Naive thymus-derived CD4-positive, alpha-beta T cell (primary cell): ENCODE data around the gene CAVIN1. TPM values are rescaled to one million over a fixed set of nuclear protein-coding genes. Genes with fewer than 3 reads are reported as not detected.
"Not testable (repeated sequence)": the region's sequence is repeated elsewhere in the genome, so short reads cannot be mapped to it uniquely, and the experiment has no call there.

ENCODE experiments used
- ATAC-seq: fragments of 150-1000 bp; cut with Tn5 transposase; 2 replicates; pipeline ENCODE4 v1.10.0; 2021; ENCODE audit warnings: mild to moderate bottlenecking, moderate library complexity
- CTCF ChIA-PET: fragments of 350-600 bp; sonication (Branson Sonifier 250); formaldehyde crosslinking; loops from one replicate; lab custom pipeline; 2021; ENCODE audit warnings: antibody characterized with exemption; lab: Charles Lee
- POLR2A ChIA-PET: fragments of 350-600 bp; sonication (Branson Sonifier 250); formaldehyde crosslinking; loops from one replicate; lab custom pipeline; 2021; ENCODE audit warnings: antibody characterized with exemption, inconsistent platforms; lab: Charles Lee
- DNase-seq, 9 donors: peaks; one replicate each; pipeline versions ENCODE4 v3.0.0 to v3.0.0-alpha.2; 2020 to 2022; ENCODE audit warnings: mixed read lengths in 1 of 9
- H3K27ac ChIP-seq: one replicate; pipeline ENCODE4 v1.7.0; 2013; ENCODE audit warnings: mild to moderate bottlenecking, low read depth, low read length, moderate library complexity
- H3K27me3 ChIP-seq, 2 donors: one replicate each; pipeline ENCODE4 v1.7.0; 2013; ENCODE audit warnings: low read length in 2 of 2, mild to moderate bottlenecking in 2 of 2, moderate library complexity in 2 of 2; ENCODE audit not compliant: control insufficient read depth in 2 of 2, insufficient read depth in 2 of 2
- H3K36me3 ChIP-seq, 3 experiments: 1 replicate in 2 of 3; 2 replicates in 1 of 3; pipeline ENCODE4 v1.7.0; 2013; ENCODE audit warnings: low read length in 3 of 3, mild to moderate bottlenecking in 3 of 3, moderate library complexity in 1 of 3; ENCODE audit not compliant: insufficient read depth in 3 of 3, control insufficient read depth in 2 of 3
- H3K4me1 ChIP-seq, 2 donors: one replicate each; pipeline ENCODE4 v1.7.0; 2013; ENCODE audit warnings: low read length in 2 of 2, mild to moderate bottlenecking in 2 of 2, moderate library complexity in 1 of 2; ENCODE audit not compliant: control insufficient read depth in 2 of 2, insufficient read depth in 2 of 2
- H3K4me3 ChIP-seq: 2 replicates; pipeline ENCODE4 v1.7.0; 2013; ENCODE audit warnings: mild to moderate bottlenecking, low read length
- H3K9me3 ChIP-seq, 3 experiments: 1 replicate in 2 of 3; 2 replicates in 1 of 3; pipeline ENCODE4 v1.7.0; 2013; ENCODE audit warnings: low read length in 3 of 3; ENCODE audit not compliant: control insufficient read depth in 2 of 3
- H3K27ac Mint-ChIP-seq, 9 donors: one replicate each; pipeline ENCODE4 v1.8.0; 2020 to 2022; ENCODE audit warnings: mixed read lengths in 9 of 9, mild to moderate bottlenecking in 8 of 9, moderate library complexity in 5 of 9, inconsistent platforms in 2 of 9
- H3K27me3 Mint-ChIP-seq, 5 donors: one replicate each; pipeline ENCODE4 v1.8.0; 2021 to 2022; ENCODE audit warnings: mixed read lengths in 5 of 5, mild to moderate bottlenecking in 1 of 5
- H3K36me3 Mint-ChIP-seq, 5 donors: one replicate each; pipeline ENCODE4 v1.8.0; 2020 to 2022; ENCODE audit warnings: mixed read lengths in 5 of 5, mild to moderate bottlenecking in 3 of 5, inconsistent platforms in 1 of 5
- H3K4me1 Mint-ChIP-seq, 7 donors: one replicate each; pipeline ENCODE4 v1.8.0; 2020 to 2022; ENCODE audit warnings: mixed read lengths in 7 of 7, mild to moderate bottlenecking in 3 of 7, inconsistent platforms in 1 of 7
- H3K4me3 Mint-ChIP-seq, 10 donors: one replicate each; pipeline ENCODE4 v1.8.0; 2020 to 2022; ENCODE audit warnings: mild to moderate bottlenecking in 10 of 10, mixed read lengths in 10 of 10, moderate library complexity in 6 of 10, inconsistent platforms in 2 of 10
- H3K9me3 Mint-ChIP-seq, 11 donors: one replicate each; pipeline ENCODE4 v1.8.0; 2020 to 2022; ENCODE audit warnings: mixed read lengths in 11 of 11, mild to moderate bottlenecking in 4 of 11, inconsistent platforms in 1 of 11, moderate library complexity in 1 of 11
- intact Hi-C, 2 donors: fragments of 100-400 bp; cut with micrococcal nuclease; formaldehyde crosslinking; loops; one replicate each; pipeline ENCODE4 v1.15.1; 2023
- polyA plus RNA-seq, 2 donors: library from polyadenylated mRNA; unstranded; fragments of 300-500 nt; fragmentation: Illumina TruSeq; gene quantifications; one replicate each; pipeline ENCODE4 v1.2.3, GENCODE V29; 2021
- total RNA-seq, 6 experiments: library from RNA in 5 of 6; stranded (reverse) in 5 of 6; gene quantifications; 1 replicate in 5 of 6; 2 replicates in 1 of 6; pipeline ENCODE4 v1.2.3 and lab custom pipeline; 2021 to 2026

Gene CAVIN1
- total and polyA plus RNA-seq, 7 experiments from 2014 or later = 0.25 to 3.8 (median 0.81) TPM; not detected in 2

DNA sequence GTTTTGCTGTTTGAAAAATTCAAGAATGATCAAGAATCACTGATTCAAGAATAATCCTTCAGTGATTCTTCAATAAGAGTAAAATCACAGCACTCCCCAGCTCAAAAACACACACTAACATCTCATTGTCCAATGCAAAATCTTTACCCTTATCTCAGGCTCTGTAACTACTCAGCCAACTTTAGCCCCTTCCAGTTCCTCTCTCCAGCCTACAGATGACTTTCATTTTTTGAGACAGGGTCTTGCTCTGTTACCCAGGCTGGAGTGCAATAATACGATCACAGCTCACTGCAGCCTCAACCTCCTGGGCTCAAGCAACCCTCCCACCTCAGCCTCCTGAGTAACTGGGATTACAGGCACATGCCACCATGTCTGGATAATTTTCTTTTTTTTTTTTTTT is 59.8 kb downstream of the CAVIN1 start:
- Mint-ChIP-seq H3K4me1 (peaks cover 56 to 87% (median 75%) of the 10 kb centered on the region in 7 donors), H3K27ac (peak overlapping the region in 8 of 9 donors; percentile 9 to 80 (median 46)), H3K36me3 (peaks cover 6 to 46% (median 33%) of the 10 kb centered on the region in 5 donors), H3K27me3 (no peaks in the 10 kb centered on the region), H3K4me3 (peak overlapping the region in 6 of 10 donors; percentile 1 to 29 (median 16)), H3K9me3 (peaks cover 0 to 3% (median 0%) of the 10 kb centered on the region in 11 donors)
- no peak for ATAC-seq
- ChIA-PET POLR2A (interaction anchor here (1.4 kb wide), 1 partner anchor 25 kb away, joined by 5 read pairs; the partner anchor contains the start of gene STAT3), CTCF (no interaction called here)
- no peak for DNase-seq
- H3K4me3 ChIP-seq = no peak overlapping the region
- H3K27me3 ChIP-seq = no peaks in the 10 kb centered on the region
- no peak overlapping the region for H3K27ac ChIP-seq
- no peaks in the 10 kb centered on the region for H3K36me3 ChIP-seq
- intact Hi-C loops = loop anchor here in 1 of 2 donors (2.0 kb wide), 1 partner anchor 26 kb away; the partner anchor contains the start of gene STAT3
- H3K4me1 ChIP-seq = peaks cover 41 to 42% of the 10 kb centered on the region in 2 donors
- no peaks in the 10 kb centered on the region for H3K9me3 ChIP-seq

DNA sequence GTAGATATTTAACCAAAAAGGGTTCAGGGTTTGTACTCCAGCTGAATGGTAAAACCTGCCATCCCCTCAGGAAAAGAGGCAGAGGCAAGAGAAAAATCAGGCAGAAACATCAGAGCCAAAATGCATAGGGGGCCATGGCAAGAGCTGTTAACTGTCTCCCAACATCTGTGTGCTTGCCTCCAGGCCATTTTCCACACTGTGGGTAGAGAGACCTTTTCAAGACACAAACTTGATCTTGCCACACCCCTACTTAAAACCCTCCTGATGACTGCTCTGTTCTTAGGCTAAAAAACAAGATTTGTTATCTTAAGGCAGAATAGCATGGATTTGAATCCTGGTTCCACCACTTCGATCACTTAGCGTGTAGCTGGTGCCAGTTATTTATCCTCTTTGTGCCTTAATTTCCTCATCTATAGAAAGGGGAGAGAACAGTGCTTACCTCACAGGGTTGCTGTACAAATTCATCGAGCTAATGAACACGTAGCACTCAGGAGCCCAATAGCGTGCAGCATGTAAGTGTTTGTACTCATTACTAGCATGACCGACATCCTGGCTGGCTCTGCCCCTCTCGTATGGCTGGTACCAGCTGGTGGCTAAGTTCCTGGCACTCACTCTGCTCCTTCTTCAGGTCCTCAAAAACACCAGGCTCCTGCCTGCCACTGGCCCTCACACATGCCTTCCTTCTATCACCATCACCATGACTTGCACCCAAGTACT is 60.7 kb downstream of the CAVIN1 start:
- DNase-seq = no peak
- peak overlapping the region in 8 of 9 donors; percentile 1 to 80 (median 50) for H3K27ac Mint-ChIP-seq
- intact Hi-C loops = loop anchor here in 1 of 2 donors (2.0 kb wide), 1 partner anchor 26 kb away; the partner anchor contains the start of gene STAT3
- Histone ChIP-seq H3K27ac (no peak overlapping the region), H3K4me1 (peaks cover 36 to 38% of the 10 kb centered on the region in 2 donors), H3K4me3 (no peak overlapping the region), H3K36me3 (no peaks in the 10 kb centered on the region), H3K9me3 (no peaks in the 10 kb centered on the region), H3K27me3 (no peaks in the 10 kb centered on the region)
- H3K4me3 Mint-ChIP-seq = peak overlapping the region in 7 of 10 donors; percentile 5 to 52 (median 25)
- H3K36me3 Mint-ChIP-seq = peaks cover 6 to 44% (median 36%) of the 10 kb centered on the region in 5 donors
- H3K4me1 Mint-ChIP-seq = peaks cover 51 to 84% (median 72%) of the 10 kb centered on the region in 7 donors
- no peak for ATAC-seq
- peaks cover 0 to 3% (median 0%) of the 10 kb centered on the region in 11 donors for H3K9me3 Mint-ChIP-seq
- no peaks in the 10 kb centered on the region for H3K27me3 Mint-ChIP-seq
- POLR2A ChIA-PET = interaction anchor here (0.8 to 1.4 kb wide), 2 partner anchors 26 to 51 kb away, joined by 3 to 5 read pairs; partner anchors contain the start of gene STAT3
- CTCF ChIA-PET = interaction anchor here (0.6 to 0.7 kb wide), 2 partner anchors 69 to 168 kb away, joined by 3 to 5 read pairs; no protein-coding TSS in a partner anchor

DNA sequence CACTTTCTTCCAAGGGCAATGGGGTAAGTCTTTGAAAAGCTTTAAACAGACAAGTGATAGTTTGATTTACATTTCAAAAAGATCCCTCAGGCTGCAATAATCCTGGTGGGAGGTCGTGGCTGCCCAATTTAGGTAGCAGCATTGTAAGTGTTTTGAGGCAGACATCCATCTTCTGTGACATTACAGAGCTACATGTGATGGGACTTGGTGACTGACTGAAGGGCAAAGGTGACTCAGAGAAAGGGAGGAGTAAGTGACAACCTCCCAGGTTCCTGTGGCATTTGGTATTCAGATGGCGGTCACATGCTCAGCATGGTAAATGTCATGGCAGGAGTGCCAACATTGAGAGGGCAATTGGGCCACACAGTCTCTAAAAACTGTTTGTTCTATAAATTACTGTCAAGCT is 61.3 kb downstream of the CAVIN1 start:
- peaks cover 34 to 38% of the 10 kb centered on the region in 2 donors for H3K4me1 ChIP-seq
- no peaks in the 10 kb centered on the region for H3K9me3 ChIP-seq
- peaks cover 6 to 43% (median 36%) of the 10 kb centered on the region in 5 donors for H3K36me3 Mint-ChIP-seq
- H3K27me3 Mint-ChIP-seq = no peaks in the 10 kb centered on the region
- peak in 1 of 9 donors; percentile 32 for DNase-seq
- peak overlapping the region in 4 of 10 donors; percentile 3 to 45 (median 23) for H3K4me3 Mint-ChIP-seq
- CTCF ChIA-PET = interaction anchor here (0.7 kb wide), 1 partner anchor 69 kb away, joined by 3 read pairs; no protein-coding TSS in a partner anchor
- no peak overlapping the region for H3K4me3 ChIP-seq
- H3K27ac ChIP-seq = no peak overlapping the region
- no peaks in the 10 kb centered on the region for H3K36me3 ChIP-seq
- intact Hi-C loops = loop anchor here in 1 of 2 donors (2.0 kb wide), 1 partner anchor 27 kb away; the partner anchor contains the start of gene STAT3
- peak; percentile 71 for ATAC-seq
- H3K9me3 Mint-ChIP-seq = peaks cover 0 to 3% (median 0%) of the 10 kb centered on the region in 11 donors
- H3K4me1 Mint-ChIP-seq = peaks cover 47 to 83% (median 72%) of the 10 kb centered on the region in 7 donors
- H3K27me3 ChIP-seq = no peaks in the 10 kb centered on the region
- POLR2A ChIA-PET = interaction anchor here (0.8 to 1.4 kb wide), 3 partner anchors 20 to 51 kb away, joined by 3 to 5 read pairs (median 3); partner anchors contain the start of gene STAT3
- H3K27ac Mint-ChIP-seq = peak overlapping the region in 8 of 9 donors; percentile 12 to 80 (median 46)

DNA sequence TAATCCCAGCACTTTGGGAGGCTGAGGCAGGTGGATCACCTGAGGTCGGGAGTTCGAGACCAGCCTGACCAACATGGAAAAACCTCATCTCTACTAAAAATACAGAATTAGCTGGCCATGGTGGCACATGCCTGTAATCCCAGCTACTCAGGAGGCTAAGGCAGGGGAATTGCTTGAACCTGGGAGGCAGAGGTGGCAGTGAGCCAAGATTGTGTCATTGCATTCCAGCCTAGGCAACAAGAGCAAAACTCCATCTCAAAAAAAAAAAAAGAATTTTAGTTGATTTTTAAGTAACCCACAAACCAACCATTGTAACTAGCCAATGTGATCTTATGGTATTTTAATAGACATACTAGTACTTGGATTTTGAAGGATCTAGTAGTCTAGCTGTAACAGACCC is 62.7 kb downstream of the CAVIN1 start:
- ChIA-PET POLR2A (interaction anchor here (1.3 kb wide), 1 partner anchor 28 kb away, joined by 4 read pairs; the partner anchor contains the start of gene STAT3), CTCF (interaction anchor here (0.7 kb wide), 1 partner anchor 105 kb away, joined by 5 read pairs; no protein-coding TSS in a partner anchor)
- peaks cover 6 to 40% (median 38%) of the 10 kb centered on the region in 5 donors for H3K36me3 Mint-ChIP-seq
- peak overlapping the region in 1 of 9 donors; percentile 17 for H3K27ac Mint-ChIP-seq
- ATAC-seq, DNase-seq, H3K4me3 Mint-ChIP-seq, H3K27me3 ChIP-seq, H3K9me3 ChIP-seq, H3K27ac ChIP-seq, H3K27me3 Mint-ChIP-seq, H3K36me3 ChIP-seq, intact Hi-C loops, H3K9me3 Mint-ChIP-seq, H3K4me3 ChIP-seq: not testable (repeated sequence)
- H3K4me1 Mint-ChIP-seq = peaks cover 38 to 79% (median 71%) of the 10 kb centered on the region in 7 donors
- peaks cover 27 to 30% of the 10 kb centered on the region in 2 donors for H3K4me1 ChIP-seq

DNA sequence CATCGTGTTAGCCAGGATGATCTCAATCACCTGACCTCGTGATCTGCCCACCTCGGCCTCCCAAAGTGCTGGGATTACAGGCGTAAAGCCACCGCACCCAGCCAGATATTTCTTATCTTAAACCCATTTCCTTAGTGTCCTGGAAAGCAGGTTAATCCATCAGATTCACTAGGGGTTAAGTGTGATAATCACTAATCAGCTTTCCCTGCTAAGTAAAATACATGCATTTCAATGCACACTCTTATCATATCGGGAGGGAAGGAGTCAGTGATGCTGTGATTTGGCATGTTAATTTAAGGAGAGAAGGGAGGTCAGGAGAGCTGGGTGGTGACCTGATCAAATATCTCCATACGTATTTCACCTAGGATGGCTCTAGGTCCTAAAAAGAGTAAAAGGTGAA is 63.9 kb downstream of the CAVIN1 start:
- H3K4me1 Mint-ChIP-seq = peaks cover 35 to 74% (median 67%) of the 10 kb centered on the region in 7 donors
- peaks cover 26% of the 10 kb centered on the region in 2 donors for H3K4me1 ChIP-seq

DNA sequence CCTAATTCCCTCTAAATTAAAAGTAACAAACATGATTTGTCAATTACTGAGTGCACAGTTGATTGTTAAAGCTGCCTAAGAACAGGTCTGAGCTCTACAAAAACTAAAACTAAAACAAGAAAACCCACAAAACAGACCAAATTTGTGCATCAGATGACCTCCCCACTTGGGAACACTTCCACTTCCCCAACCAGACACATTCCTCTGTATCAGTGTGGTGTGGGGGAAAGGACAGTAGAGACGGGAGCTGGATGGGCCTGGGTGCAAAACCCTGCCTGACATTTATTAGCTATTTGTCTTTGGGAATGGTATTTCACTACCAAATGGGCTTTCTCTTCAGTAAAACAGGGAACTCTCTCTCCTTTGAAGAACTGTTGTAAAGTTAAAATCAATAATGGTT is 64.6 kb downstream of the CAVIN1 start:
- H3K36me3 ChIP-seq = no peaks in the 10 kb centered on the region
- H3K4me1 ChIP-seq = peaks cover 19 to 26% of the 10 kb centered on the region in 2 donors
- H3K9me3 Mint-ChIP-seq = peaks cover 0 to 3% (median 0%) of the 10 kb centered on the region in 11 donors
- no peaks in the 10 kb centered on the region for H3K9me3 ChIP-seq
- peaks cover 6 to 30% (median 24%) of the 10 kb centered on the region in 5 donors for H3K36me3 Mint-ChIP-seq
- peak overlapping the region in 4 of 9 donors; percentile 31 to 78 (median 42) for H3K27ac Mint-ChIP-seq
- no peak for DNase-seq
- no peaks in the 10 kb centered on the region for H3K27me3 Mint-ChIP-seq
- H3K27me3 ChIP-seq = no peaks in the 10 kb centered on the region
- no peak for ATAC-seq
- POLR2A ChIA-PET = interaction anchor here (0.6 to 1.3 kb wide), 4 partner anchors 17 to 239 kb away, joined by 3 to 6 read pairs (median 4); no protein-coding TSS in a partner anchor
- no peak overlapping the region for H3K27ac ChIP-seq
- H3K4me3 Mint-ChIP-seq = peak overlapping the region in 2 of 10 donors; percentile 4 to 11
- peaks cover 31 to 73% (median 66%) of the 10 kb centered on the region in 7 donors for H3K4me1 Mint-ChIP-seq
- H3K4me3 ChIP-seq = no peak overlapping the region
- CTCF ChIA-PET = interaction anchor here (0.8 to 1.2 kb wide), 2 partner anchors 30 to 37 kb away, joined by 3 read pairs; partner anchors contain the start of gene STAT3
- intact Hi-C loops = no loop called here

More for the DNA sequence above, 63.9 kb downstream of the CAVIN1 start:
- no peak overlapping the region for H3K27ac ChIP-seq
- POLR2A ChIA-PET = interaction anchor here (1.0 to 1.3 kb wide), 2 partner anchors 18 to 29 kb away, joined by 3 to 4 read pairs; partner anchors contain the start of gene STAT3
- no peaks in the 10 kb centered on the region for H3K36me3 ChIP-seq
- no peaks in the 10 kb centered on the region for H3K9me3 ChIP-seq
- Mint-ChIP-seq H3K36me3 (peaks cover 6 to 34% (median 29%) of the 10 kb centered on the region in 5 donors), H3K27ac (peak overlapping the region in 6 of 9 donors; percentile 1 to 59 (median 22)), H3K27me3 (no peaks in the 10 kb centered on the region), H3K9me3 (peaks cover 0 to 3% (median 0%) of the 10 kb centered on the region in 11 donors), H3K4me3 (peak overlapping the region in 4 of 10 donors; percentile 11 to 43 (median 26))
- no peaks in the 10 kb centered on the region for H3K27me3 ChIP-seq
- intact Hi-C loops = no loop called here
- DNase-seq (no peak), ATAC-seq (no peak)
- CTCF ChIA-PET = no interaction called here
- H3K4me3 ChIP-seq = no peak overlapping the region
